CD4-positive, CD25-positive, alpha-beta regulatory T cell (primary cell): ENCODE measurements around the gene DUS1L. TPM values are rescaled to one million over a fixed set of nuclear protein-coding genes. Genes with fewer than 3 reads are reported as not detected.

Experiments
- ATAC-seq, 2 donors: fragments of 150-1000 bp; cut with Tn5 transposase; one replicate each; pipeline ENCODE4 v1.10.0; 2021; ENCODE audit warnings: low read depth in 2 of 2, moderate number of reproducible peaks in 2 of 2, moderate library complexity in 1 of 2
- DNase-seq, 3 donors: peaks; one replicate each; pipeline versions ENCODE4 v3.0.0 to v3.0.0-alpha.2; 2012 to 2022; ENCODE audit warnings: mixed read lengths in 1 of 3
- H3K27ac ChIP-seq: one replicate; pipeline ENCODE4 v1.7.0; 2013; ENCODE audit warnings: mild to moderate bottlenecking, low read length; ENCODE audit not compliant: insufficient read depth, poor library complexity, severe bottlenecking
- H3K27me3 ChIP-seq: one replicate; pipeline ENCODE4 v1.7.0; 2013; ENCODE audit warnings: low read length; ENCODE audit not compliant: control insufficient read depth, insufficient read depth
- H3K36me3 ChIP-seq: one replicate; pipeline ENCODE4 v1.7.0; 2013; ENCODE audit warnings: mild to moderate bottlenecking, low read length, moderate library complexity; ENCODE audit not compliant: control insufficient read depth, insufficient read depth
- H3K4me1 ChIP-seq: 2 replicates; pipeline ENCODE4 v1.7.0; 2013; ENCODE audit warnings: mild to moderate bottlenecking, low read length; ENCODE audit not compliant: insufficient read depth, control insufficient read depth, poor library complexity, severe bottlenecking
- H3K4me3 ChIP-seq: one replicate; pipeline ENCODE4 v1.7.0; 2013; ENCODE audit warnings: low read depth, mild to moderate bottlenecking, low read length, moderate library complexity
- H3K9me3 ChIP-seq, 2 experiments: 1 replicate in 1 of 2; 2 replicates in 1 of 2; pipeline ENCODE4 v1.7.0; 2013; ENCODE audit warnings: low read length in 2 of 2, mild to moderate bottlenecking in 1 of 2, moderate library complexity in 1 of 2; ENCODE audit not compliant: control insufficient read depth in 2 of 2
- H3K27ac Mint-ChIP-seq, 3 donors: one replicate each; pipeline ENCODE4 v1.8.0; 2020 to 2022; ENCODE audit warnings: mild to moderate bottlenecking in 3 of 3, mixed read lengths in 3 of 3, moderate library complexity in 2 of 3
- H3K27me3 Mint-ChIP-seq: one replicate; pipeline ENCODE4 v1.8.0; 2022; ENCODE audit warnings: mild to moderate bottlenecking, mixed read lengths
- H3K36me3 Mint-ChIP-seq: one replicate; pipeline ENCODE4 v1.8.0; 2020; ENCODE audit warnings: mixed read lengths
- H3K4me1 Mint-ChIP-seq, 4 donors: one replicate each; pipeline ENCODE4 v1.8.0; 2020 to 2022; ENCODE audit warnings: mixed read lengths in 4 of 4, mild to moderate bottlenecking in 1 of 4
- H3K4me3 Mint-ChIP-seq, 4 donors: one replicate each; pipeline ENCODE4 v1.8.0; 2020 to 2022; ENCODE audit warnings: mild to moderate bottlenecking in 4 of 4, mixed read lengths in 4 of 4, moderate library complexity in 3 of 4
- H3K9me3 Mint-ChIP-seq, 7 donors: one replicate each; pipeline ENCODE4 v1.8.0; 2020 to 2022; ENCODE audit warnings: mixed read lengths in 7 of 7, mild to moderate bottlenecking in 3 of 7, moderate library complexity in 2 of 7
- polyA plus RNA-seq, 4 donors: library from polyadenylated mRNA; unstranded; fragments of 300-500 nt; fragmentation: Illumina TruSeq; gene quantifications; one replicate each; pipeline ENCODE4 v1.2.3, GENCODE V29; 2021
- total RNA-seq: library from RNA; stranded (reverse); gene quantifications from one replicate; pipeline ENCODE4 v1.2.3, GENCODE V29; 2022

Gene DUS1L
- total and polyA plus RNA-seq, 5 donors from 2014 or later, result 49.3 to 128 (median 69.5) TPM

DNA sequence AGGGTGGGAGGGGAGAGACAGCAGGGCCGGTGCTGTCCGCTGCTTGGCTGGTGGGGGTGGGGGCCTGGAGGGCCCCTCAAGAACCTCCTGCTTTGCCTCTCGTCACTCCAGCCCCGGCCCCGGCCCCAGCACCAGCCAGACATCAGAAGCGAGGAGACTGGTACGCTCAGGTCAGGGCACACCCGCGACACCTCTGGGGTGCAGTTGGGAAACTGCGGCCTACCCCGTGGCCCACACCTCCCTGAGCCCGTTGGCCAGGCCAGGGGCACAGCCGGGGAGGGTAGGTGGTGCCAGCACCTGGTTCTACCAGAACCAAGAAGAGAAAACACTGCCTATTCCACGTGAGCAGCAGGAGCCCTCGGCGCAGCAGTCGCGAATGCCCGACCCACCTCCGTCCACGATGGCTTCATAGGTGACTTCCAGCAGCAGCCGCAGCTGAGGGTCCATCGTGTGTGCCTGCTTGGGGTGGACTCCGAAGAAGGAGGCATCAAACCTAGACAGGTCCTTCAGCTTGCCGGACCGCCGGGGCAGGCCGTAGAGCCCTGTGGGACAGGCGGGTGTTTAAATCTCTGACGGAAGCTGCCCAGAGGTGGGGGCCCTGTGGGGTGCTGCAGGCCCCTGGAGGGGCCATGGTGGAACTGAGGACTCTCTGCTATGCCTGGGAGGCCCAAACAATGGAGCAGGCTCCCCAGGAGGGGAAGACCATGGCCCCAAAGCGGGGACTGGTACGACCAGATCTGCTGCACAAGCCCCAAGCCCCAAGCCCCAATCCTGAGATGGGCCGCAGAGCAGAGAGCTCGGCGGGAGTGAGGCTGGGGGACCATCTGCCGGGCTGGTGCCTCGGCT, 29.6 kb upstream of the DUS1L start:
- peak overlapping the region in 3 of 4 donors; percentile 16 to 58 (median 35) for H3K4me3 Mint-ChIP-seq
- DNase-seq, result no peak
- H3K27ac Mint-ChIP-seq, result no peak overlapping the region
- Histone ChIP-seq H3K9me3 (no peaks in the 10 kb centered on the region), H3K4me3 (no peak overlapping the region), H3K27me3 (no peaks in the 10 kb centered on the region), H3K36me3 (peaks cover 10% of the 10 kb centered on the region), H3K4me1 (peaks cover 21% of the 10 kb centered on the region), H3K27ac (no peak overlapping the region)
- ATAC-seq, result no peak
- H3K4me1 Mint-ChIP-seq, result peaks cover 0 to 13% (median 2%) of the 10 kb centered on the region in 4 donors
- H3K27me3 Mint-ChIP-seq, result no peaks in the 10 kb centered on the region
- no peaks in the 10 kb centered on the region for H3K36me3 Mint-ChIP-seq
- no peaks in the 10 kb centered on the region for H3K9me3 Mint-ChIP-seq

DNA sequence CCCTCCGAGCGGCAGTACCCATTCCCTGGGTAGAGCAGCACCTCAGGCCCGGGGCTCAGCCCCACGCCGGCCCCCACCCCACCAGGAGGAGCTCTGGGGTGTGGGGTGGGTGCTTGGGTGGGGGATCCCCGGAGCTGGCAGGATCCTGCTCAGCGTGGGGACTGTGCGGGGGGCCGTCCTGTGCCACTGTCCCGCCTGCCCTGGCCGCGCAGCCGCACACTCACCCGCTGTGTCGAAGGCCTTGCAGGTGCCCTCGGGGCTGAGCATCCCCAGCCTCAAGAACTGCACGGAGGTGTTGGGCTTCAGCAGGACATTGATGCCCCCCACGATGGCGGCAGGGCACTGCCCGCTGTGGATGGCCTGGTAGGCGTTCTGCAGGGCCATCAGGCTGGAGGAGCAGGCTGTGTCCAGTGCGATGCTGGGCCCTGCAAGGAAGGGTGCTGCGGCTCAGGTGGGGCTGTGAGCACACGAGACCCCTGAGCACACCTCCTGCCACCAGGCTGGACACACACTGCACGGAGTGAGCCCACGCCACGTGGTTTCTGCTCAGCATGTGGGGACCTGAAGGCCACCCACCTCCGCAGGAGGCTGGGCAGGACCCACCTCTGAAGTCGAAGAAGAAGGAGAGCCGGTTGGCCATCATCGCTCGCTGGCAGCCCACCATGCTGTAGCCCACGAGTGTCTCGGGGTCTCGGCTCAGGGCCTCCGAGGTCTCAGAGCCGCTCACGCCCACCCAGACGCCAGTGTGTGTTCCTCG, 27.6 kb upstream of the DUS1L start:
- no peaks in the 10 kb centered on the region for H3K9me3 Mint-ChIP-seq
- no peak overlapping the region for H3K27ac Mint-ChIP-seq
- no peak overlapping the region for H3K4me3 Mint-ChIP-seq

DNA sequence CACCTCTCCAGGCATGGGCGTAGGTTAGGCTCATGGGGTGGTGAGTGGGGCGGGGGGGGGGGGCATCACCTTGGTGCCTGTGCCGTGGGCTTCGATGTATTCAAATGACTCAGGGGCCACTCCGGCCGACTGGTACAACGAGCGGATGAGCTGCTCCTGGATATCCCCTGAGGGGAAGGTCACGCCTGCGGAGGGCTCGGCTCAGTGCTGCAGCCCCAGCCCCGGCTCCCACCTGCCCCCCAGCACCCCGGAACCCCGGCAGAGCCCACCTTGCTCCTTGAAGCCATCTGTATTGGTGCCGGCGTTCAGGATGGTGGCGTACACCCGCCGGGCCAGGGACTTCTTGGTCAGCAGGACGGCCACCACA, 27.0 kb upstream of the DUS1L start:
- Histone ChIP-seq H3K9me3 (no peaks in the 10 kb centered on the region), H3K4me1 (peaks cover 12% of the 10 kb centered on the region), H3K27me3 (no peaks in the 10 kb centered on the region), H3K27ac (no peak overlapping the region), H3K36me3 (peaks cover 20% of the 10 kb centered on the region), H3K4me3 (no peak overlapping the region)
- no peak overlapping the region for H3K27ac Mint-ChIP-seq
- no peaks in the 10 kb centered on the region for H3K36me3 Mint-ChIP-seq
- DNase-seq (no peak), ATAC-seq (no peak)
- no peaks in the 10 kb centered on the region for H3K9me3 Mint-ChIP-seq
- no peak overlapping the region for H3K4me3 Mint-ChIP-seq
- H3K4me1 Mint-ChIP-seq, result peaks cover 0 to 4% (median 0%) of the 10 kb centered on the region in 4 donors
- no peaks in the 10 kb centered on the region for H3K27me3 Mint-ChIP-seq

More for the DNA sequence above, 27.6 kb upstream of the DUS1L start:
- peaks cover 18% of the 10 kb centered on the region for H3K36me3 ChIP-seq
- Mint-ChIP-seq H3K27me3 (no peaks in the 10 kb centered on the region), H3K36me3 (no peaks in the 10 kb centered on the region), H3K4me1 (peaks cover 0 to 4% (median 0%) of the 10 kb centered on the region in 4 donors)
- H3K27me3 ChIP-seq, result no peaks in the 10 kb centered on the region
- ATAC-seq, result no peak
- H3K9me3 ChIP-seq, result no peaks in the 10 kb centered on the region
- H3K4me3 ChIP-seq, result no peak overlapping the region
- no peak overlapping the region for H3K27ac ChIP-seq
- H3K4me1 ChIP-seq, result peaks cover 12% of the 10 kb centered on the region
- DNase-seq, result no peak

- Histone ChIP-seq H3K27ac (no peak overlapping the region), H3K4me1 (peaks cover 10% of the 10 kb centered on the region), H3K9me3 (no peaks in the 10 kb centered on the region), H3K27me3 (no peaks in the 10 kb centered on the region), H3K36me3 (peaks cover 20% of the 10 kb centered on the region), H3K4me3 (no peak overlapping the region)
- H3K27me3 Mint-ChIP-seq, result no peaks in the 10 kb centered on the region
- no peaks in the 10 kb centered on the region for H3K9me3 Mint-ChIP-seq
- ATAC-seq (no peak), DNase-seq (no peak)
- no peaks in the 10 kb centered on the region for H3K36me3 Mint-ChIP-seq
- H3K27ac Mint-ChIP-seq, result no peak overlapping the region
- no peak overlapping the region for H3K4me3 Mint-ChIP-seq
- peaks cover 0 to 4% (median 0%) of the 10 kb centered on the region in 4 donors for H3K4me1 Mint-ChIP-seq
Measured at GRCh38 chr17:82092094-82092586, 26.5 kb upstream of the DUS1L start.

DNA sequence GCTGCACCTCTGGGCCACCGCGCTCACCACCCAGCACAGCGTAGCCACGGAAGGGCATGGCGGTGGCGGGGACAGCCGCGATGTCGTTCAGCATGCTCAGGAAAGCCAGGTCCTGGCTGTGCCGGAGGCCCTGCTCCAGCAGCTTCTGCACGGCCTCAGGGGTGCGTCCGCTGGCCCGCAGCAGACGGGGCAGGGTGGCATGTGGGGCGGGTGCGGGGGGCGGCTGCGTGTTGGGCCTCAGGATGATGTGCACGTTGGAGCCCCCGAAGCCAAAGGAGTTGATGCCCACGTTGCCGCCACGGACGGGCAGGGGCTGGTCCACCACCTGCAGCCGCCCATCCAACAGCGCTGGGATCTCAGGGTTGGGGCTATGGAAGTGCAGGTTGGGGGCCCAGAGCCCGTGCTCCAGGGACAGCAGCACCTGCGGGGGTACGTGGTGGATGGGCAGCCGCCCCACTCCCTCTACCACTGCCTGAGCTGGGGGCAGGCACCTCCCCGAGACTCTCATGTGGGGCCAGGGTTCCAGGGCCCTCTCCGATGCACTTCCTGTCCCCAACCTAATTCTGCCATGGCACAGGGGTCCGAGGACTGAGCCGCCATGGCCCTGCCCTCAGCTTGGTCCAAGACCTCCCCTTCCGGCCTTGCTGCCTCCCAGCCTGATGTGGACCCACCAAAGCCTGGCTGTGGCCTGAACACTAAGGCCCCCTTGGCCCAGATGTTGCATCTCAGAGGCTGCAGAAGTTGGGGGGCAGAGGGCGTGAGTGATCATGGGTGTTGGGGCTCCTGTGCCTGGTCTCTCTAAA, 25.9 kb upstream of the DUS1L start:
- Histone ChIP-seq H3K4me3 (no peak overlapping the region), H3K4me1 (peaks cover 3% of the 10 kb centered on the region), H3K27me3 (no peaks in the 10 kb centered on the region), H3K36me3 (peaks cover 21% of the 10 kb centered on the region), H3K27ac (no peak overlapping the region), H3K9me3 (no peaks in the 10 kb centered on the region)
- H3K9me3 Mint-ChIP-seq, result no peaks in the 10 kb centered on the region
- no peaks in the 10 kb centered on the region for H3K36me3 Mint-ChIP-seq
- H3K4me3 Mint-ChIP-seq, result no peak overlapping the region
- ATAC-seq (no peak), DNase-seq (no peak)
- peaks cover 0 to 2% (median 0%) of the 10 kb centered on the region in 4 donors for H3K4me1 Mint-ChIP-seq
- H3K27ac Mint-ChIP-seq, result no peak overlapping the region
- no peaks in the 10 kb centered on the region for H3K27me3 Mint-ChIP-seq

DNA sequence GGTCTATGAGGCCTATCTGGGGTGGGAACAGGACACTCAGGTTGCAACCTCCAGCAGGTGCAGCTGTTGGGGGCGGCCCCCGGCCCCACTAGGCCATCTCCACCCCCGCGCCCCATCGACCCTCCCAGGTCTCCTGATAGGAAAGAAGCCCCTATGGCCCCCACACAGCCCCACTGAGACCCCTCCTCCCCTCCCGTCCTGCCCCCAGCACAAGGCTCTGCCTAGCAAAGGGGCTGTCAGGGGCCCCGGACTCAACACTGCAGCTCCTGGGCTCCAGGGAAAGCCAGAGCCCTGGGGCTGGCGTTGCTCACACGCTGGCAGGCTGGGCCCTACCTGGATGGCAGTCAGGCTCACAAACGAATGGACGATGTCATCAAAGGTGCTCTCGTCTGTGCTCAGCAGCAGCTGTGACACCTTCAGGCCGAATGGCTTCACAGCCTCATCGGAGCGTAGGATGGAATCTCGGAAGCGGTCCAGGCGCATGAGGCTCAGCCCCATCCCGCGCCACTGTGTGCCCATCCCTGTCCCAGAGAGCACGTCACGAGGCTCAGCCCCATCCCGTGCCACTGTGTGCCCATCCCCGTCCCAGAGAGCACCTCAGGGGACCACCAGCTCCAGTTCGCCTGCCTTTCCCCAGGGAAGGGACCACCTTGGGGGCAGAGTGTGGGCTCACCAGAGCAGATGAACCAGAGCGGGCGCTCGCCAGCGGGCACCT, 25.1 kb upstream of the DUS1L start:
- H3K27ac ChIP-seq, result no peak overlapping the region
- Mint-ChIP-seq H3K9me3 (no peaks in the 10 kb centered on the region), H3K27ac (no peak overlapping the region), H3K4me3 (no peak overlapping the region), H3K4me1 (no peaks in the 10 kb centered on the region), H3K36me3 (no peaks in the 10 kb centered on the region), H3K27me3 (no peaks in the 10 kb centered on the region)
- ATAC-seq, result no peak
- no peak overlapping the region for H3K4me3 ChIP-seq
- no peak for DNase-seq
- no peaks in the 10 kb centered on the region for H3K9me3 ChIP-seq
- H3K4me1 ChIP-seq, result no peaks in the 10 kb centered on the region
- peaks cover 26% of the 10 kb centered on the region for H3K36me3 ChIP-seq
- no peaks in the 10 kb centered on the region for H3K27me3 ChIP-seq
